HG02870 (cell line): ENCODE data around the gene CALML3.

ENCODE experiments used
- ATAC-seq: cut with Tn5 transposase; IDR thresholded peaks from one replicate; pipeline ENCODE4 v1.9.1; 2021; ENCODE audit warnings: mild to moderate bottlenecking, moderate library complexity; ENCODE audit not compliant: unreplicated experiment

Gene CALML3

GRCh38 chr10:5490698-5491464 lies 33.9 kb upstream of the CALML3 start:
- no peak for ATAC-seq

DNA sequence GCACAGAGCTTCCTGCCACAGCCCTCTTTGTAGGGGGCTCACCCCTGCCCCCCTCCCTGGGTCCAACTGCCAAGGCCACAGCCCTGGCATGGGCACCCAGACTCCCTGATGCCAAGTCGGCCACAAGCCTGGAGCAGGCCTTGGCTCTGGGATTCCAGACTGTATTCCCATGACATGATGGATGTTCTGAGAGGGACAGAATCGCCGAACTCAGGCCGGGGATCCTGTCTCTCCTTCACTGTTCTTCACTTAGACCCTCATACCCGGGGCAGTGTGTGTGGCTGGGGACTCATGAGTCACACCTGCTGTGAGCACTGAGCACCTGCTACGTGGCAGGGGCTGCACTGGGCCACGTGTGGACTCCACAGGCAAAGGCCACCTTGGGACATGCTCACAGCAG lies 33.3 kb upstream of the CALML3 start:
- no peak for ATAC-seq

GRCh38 chr10:5492322-5492855 lies 32.4 kb upstream of the CALML3 start:
- ATAC-seq: no peak

DNA sequence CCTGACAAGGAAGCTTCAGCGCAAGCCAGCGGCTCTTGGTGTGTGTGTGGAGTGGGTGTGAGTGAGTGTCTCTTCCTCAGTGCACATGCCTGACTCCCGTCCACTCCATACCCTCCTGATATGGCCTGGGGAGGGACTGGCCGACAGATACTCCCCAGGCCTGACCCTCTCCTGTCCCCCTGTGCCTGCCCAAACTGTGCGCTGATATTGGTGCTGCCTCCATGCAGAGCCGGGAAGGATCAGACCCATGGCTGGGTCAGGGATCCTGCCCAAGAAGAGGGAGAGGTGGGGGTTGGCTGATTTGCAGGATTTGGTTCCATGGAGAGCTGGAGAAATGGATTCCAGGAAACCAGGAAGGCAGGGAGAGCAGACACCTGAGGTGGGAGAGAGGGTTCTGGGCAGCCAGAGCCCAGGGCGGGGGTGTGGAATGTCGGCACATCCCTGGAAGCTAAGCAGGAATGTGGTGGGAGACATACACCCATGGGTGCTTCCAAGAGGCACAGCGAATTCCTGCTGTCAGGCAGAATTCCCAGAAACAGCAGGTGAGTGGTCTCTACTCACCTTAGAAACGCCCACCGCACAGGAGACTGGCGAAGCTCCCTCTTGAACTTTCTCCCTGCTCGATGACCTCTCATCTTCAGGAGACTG lies 31.7 kb upstream of the CALML3 start:
- no peak for ATAC-seq

GRCh38 chr10:5493691-5494090 lies 31.1 kb upstream of the CALML3 start:
- ATAC-seq: no peak

DNA sequence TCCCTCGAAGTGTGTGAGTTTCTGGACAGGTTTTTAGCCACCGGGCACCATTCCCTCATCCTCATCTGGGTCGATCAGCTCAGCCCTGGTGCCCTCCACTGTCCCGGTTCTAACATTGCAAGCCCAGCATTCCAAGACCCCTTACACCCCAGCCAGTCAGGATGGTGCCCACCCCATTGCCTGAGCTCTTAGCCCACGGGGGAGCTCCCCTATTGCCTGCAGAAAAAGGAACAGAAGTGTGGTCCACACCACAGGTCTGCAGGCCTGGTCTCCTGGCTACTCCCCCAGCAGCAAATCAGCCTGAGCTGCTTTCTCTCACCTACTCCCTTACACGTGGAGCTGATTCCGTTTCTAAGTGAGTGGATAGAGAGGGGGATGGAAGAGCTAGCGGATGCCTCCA lies 30.1 kb upstream of the CALML3 start:
- no peak for ATAC-seq

DNA sequence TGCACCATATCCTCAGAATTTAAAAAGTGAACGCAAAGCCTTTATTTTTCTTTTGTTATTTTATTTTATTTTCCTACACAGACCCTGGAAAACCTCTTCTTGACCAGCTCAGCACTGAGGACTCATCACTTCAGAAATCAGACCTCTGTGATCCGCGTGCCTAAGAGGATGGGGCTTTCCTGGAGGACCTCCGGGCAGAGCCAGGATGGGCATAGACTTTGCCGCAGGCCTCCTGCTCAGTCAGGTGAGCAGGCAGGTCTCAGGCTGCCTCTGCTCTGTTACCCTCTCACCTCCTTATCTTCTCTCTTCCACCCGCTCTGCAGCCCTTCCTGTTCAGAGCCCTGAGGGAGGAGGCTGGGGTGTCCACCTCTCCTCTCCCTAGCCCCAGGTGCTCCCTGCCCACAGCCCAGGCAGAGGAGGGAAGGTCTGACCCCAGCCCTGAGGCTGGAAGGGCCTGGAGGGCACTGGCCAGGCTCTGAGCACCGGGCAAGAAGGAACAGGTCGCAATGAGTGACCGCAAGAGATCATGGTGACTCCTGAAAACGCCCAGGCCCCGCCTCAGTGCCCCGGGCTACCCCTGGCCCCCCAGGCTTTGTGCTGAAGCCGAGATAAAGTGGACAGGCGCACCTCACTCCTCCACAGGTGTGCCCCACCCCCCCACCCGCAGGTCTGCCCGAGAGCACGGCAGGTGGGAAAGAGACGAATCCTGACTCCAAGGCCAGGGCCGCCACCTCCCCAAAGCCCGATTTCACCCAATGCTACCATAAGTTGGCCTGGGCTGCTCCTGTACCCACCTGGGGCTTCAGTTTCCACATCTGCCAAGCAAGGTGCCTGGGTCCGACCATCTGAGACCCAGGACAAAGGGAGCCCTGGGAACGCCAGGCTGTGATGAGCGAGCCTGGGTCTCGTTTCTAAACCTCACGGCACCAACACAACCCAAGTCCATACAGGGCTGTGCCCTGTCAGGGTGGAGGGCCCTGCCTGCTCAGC lies 28.2 kb upstream of the CALML3 start:
- no peak for ATAC-seq

DNA sequence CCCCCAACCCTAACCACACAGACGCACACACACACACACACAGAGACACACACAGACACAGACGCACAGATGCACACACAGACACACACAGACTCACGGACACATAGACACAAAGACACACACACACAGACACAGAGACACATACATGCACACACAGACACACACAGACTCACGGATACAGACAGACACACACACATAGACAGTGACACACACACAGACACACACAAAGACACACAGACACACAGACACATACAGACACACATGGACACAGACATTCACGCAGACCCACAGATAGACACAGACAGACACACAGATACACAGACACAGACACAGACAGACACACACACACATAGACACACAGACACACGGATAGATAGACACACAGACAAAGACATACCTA lies 27.5 kb upstream of the CALML3 start:
- no peak for ATAC-seq

GRCh38 chr10:5497948-5498730 lies 26.6 kb upstream of the CALML3 start:
- ATAC-seq: no peak

GRCh38 chr10:5498791-5499492 lies 25.8 kb upstream of the CALML3 start:
- ATAC-seq: no peak

- no peak for ATAC-seq
Observed at GRCh38 chr10:5499493-5500140, 25.1 kb upstream of the CALML3 start, which contains the start of gene CALML5. TSS of gene CALML5 (minus strand) at chr10:5499570. CDS start at chr10:5499438, 132 bp downstream.

DNA sequence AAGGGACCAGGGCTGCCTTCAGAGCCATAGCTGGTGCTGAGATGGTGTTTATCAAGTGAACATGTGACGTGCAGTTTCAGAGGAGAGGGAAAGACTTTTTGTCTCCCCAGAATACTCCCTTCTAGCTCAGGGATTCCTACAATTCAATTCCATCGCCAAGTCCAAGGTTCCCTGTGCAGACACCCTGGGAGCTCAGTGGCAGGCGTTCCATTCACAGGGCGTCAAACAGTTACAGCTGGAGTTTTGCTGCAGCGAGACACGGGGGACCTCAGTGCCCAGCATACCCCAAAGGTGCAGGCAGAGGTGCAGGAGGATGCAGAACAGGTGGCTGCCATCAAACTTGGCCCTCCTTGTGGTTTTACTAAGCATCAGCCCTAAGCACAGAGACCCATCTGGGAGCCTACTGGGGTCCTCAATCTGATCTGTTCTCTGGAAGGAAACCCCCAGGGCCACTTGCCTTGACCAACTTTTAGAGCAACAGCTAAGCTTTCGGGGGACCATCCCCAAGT lies 24.5 kb upstream of the CALML3 start:
- no peak for ATAC-seq

DNA sequence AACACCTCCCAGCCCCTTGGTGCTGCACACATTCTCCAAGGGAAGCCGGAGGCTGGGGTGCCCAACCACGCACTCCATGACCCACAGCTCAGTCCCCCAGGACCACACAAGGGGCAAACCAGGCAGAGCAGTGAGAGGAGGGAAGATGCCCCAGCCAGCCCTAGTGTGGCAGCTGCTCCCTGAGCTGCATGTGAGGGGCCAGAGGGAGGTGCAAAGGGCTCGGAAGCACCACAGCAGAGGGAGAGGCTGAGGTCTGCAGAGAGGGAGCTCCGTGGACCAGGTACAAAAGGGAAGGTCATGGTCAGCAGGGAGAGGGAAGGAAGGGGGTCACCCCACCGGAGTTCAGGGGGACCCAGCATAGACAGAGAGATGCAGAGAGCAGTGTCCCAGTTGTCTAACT lies 23.9 kb upstream of the CALML3 start:
- ATAC-seq: no peak

GRCh38 chr10:5502061-5502521 lies 22.7 kb upstream of the CALML3 start:
- no peak for ATAC-seq

DNA sequence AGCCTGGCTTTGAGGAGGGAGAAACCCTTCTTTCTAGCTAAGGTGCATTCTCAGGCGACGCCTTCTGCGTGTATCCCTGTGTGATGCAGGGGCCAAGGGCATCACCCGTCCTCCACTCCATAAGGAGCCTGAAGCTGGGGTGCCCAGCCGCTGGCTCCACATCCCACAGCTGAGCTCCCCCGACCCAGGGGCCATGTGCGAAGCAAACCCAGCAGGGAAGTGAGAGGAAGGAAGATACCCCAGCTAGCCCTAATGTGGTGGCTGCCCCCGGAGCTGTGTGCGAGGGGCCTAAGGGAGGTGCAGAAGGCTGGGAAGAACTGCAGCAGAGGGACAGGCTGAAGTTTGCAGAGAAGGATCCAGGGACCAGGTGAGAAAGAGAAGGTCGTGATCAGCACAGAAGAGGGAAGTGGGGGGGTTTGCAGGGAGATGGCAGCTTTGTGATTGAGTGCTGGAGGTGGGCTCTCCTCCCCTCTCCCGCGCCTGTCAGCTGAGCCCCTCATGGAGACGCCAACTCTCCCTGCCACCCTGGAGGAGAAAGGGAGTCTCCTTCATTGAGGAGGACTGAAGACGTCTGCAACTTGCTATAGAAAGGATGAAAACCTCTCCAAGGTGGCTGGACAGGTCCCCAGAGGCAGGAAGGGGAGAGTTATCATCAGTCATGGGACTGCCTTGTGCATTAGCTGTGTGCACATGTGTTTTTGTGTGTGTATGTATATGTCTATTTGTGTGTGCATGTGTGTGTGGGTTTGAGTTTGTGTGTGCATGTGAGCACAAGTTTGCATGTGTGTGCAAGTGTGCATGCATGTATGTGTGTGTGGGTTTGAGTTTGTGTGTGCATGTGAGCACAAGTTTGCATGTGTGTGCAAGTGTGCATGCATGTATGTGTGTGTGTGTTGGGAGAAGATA lies 21.9 kb upstream of the CALML3 start:
- ATAC-seq: no peak

DNA sequence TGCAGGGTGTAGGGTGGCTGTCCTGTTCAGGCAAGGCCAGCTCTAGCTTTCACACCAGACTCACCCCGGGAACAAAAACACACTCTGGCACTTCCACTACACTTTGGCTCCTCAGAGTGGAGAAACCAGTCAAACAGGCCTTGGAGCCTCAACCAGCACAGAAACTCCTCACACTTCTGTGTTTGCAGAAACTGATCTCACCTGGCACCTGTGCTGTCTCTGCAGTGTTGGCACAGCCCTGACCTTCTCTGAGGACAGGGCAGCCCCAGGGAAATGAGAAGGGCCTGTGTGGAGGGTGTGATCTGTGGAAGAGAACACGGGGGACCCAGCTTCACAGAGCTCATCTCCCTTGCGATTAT lies 21.3 kb upstream of the CALML3 start:
- no peak for ATAC-seq

- no peak for ATAC-seq
Observed at GRCh38 chr10:5504146-5505072, 20.4 kb upstream of the CALML3 start.
